ENCODE measurements around the gene ODAD4.

ODAD4 gene

DNA sequence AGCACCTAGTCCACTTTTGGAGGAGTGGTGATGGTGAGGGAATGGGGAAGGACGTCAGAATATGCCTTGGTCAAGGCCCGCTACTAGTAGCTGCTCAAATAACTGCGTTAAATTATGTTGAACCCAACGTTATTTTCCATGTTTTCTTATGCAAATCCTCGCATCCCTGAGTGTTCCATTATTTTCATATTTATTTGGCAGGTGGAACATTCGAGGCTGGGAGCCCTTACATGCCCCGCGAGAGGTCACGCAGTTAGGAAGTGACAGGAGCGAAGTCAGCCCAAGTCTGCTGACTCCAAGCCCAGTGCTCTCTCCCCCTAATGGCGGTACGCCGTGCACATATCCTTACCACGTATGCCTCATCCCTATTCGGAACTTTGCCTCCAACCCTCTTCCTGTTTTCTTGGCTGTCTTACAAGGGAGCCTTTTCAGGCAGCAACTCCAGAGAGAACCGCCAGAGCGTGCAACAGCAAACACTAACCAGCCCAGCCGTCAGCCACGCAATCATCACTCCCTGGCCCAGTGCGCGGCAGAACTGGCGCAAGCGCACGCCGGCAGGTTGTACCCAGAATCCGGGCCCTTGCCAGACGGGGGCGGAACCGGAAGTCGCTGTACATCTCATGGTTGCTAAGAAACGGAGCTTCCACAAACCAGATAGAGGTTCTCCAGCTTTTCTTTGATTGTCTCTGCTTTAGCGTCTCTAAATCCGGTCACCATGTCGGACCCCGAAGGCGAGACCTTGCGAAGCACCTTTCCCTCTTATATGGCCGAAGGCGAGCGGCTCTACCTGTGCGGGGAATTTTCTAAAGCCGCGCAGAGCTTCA, at the start of gene ODAD4:
TSS of gene ODAD4 (plus strand) at position 609 of the 824 bp plus-strand sequence. CDS start at position 716, 107 bp downstream.
- DNase-seq (ENCODE audit: low spot score): peak; percentile 94

- DNase-seq (ENCODE audit: low spot score): no peak
These were observed 47.7 kb upstream of the ODAD4 start for GRCh38 chr17:41882756-41883155.

GRCh38 chr17:41885733-41886132, 44.7 kb upstream of the ODAD4 start:
- DNase-seq (ENCODE audit: low spot score): no peak

DNA sequence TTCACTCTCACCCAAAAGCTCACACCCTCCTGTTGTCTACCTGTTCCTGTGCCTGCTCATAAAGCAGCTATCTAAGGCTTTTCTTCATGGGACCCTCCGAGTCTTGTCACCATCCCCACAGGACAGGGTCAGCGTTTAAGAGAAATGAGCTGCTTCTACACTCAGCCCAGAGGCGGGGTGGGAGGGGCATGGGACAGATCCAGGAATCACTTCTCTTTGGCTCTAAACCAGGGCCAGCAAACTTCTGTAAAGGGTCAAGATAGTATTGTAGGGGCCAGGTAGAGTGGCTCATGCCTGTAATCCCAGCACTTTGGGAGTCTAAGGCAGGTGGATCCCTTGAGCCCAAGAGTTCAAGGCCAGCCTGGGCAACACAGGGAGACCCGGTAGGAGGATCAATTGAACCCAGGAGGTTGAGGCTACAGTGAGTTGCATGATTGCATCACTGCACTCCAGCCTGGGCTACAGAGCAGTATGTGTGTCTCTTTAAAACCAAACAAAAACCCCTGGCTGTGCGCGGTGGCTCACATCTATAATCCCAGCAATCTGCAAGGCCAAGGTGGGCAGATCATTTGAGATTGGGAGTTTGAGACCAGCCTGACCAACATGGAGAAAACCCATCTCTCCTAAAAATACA, 42.0 kb upstream of the ODAD4 start:
- DNase-seq (ENCODE audit: low spot score): no peak

DNA sequence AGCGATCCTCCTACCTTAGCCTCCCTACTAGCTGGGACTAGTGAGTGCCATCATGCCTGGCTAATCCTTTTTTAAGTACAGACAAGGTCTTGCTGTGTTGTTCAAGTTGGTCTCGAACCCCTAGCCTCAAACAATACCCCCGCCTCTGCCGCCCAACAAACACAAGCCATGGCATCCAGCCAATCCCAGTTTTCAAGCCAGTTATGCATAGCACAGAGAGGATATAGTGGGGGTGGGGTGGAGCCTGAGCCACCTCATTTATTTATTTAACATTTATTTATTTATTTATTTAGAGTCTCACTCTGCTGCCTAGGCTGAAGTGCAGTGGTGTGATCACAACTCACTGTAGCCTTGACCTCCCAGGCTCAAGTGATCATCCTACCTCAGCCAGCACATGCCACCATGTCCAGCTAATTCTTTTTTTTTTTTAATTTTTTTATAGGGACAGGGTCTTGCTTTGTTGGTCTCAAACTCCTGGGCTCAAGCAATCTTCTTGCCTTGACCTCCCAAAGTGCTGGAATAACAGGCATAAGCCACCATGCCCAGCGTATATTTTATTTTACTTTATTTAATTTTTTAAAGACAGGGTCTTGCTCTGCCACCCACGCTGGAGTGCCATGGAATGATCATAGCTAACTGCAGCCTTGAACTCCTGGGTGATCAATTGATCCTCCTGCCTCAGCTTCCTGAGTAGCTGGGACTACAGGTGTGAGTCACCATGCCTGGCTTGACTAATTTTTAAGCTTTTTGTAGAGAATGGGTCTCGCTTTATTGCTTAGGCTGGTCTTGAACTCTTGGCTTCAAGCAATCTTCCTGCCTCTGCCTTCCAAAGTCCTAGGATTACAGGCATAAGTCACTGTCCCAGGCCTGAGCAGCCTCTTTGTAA, 39.0 kb upstream of the ODAD4 start:
- DNase-seq (ENCODE audit: low spot score): no peak

DNA sequence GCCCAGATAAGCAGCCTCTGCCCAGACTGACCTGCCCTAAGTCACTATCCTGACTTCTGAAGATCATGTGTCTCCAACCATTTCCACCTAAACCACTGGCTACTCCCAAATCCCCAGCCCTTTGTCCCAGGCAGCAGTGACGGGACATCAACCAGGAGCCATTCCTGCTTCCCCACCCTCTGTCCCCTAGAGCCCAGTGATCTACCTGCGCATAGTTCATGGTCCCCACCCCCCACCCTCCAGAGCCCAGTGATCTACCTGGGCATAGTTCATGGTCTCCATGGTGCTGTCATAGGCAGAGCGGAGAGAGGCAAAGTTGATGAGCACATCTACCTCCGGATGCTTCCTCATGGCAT, 38.4 kb upstream of the ODAD4 start:
- no peak for DNase-seq (ENCODE audit: low spot score)

GRCh38 chr17:41893384-41893783, 37.0 kb upstream of the ODAD4 start:
- DNase-seq (ENCODE audit: low spot score): no peak

- no peak for DNase-seq (ENCODE audit: low spot score)
These were observed 35.6 kb upstream of the ODAD4 start for GRCh38 chr17:41894791-41895331.

DNA sequence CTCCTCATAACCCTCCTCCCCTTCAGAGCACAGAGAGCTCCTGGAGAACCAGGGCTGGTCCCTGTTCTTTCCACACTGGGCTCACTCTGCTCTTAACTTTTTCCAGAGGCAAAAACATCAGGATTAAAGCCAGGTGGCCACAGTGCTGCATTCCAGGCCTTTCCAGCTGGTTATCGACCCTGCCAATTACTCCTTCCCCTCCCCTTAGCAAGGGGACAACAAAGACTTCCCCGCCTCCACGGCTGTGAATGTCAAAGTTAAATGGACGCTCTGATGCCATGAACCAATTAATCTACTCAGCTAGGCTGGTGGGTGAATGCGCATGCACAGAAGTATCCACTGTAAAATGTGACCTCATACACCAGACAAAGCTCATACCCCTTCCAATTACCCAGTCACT, 34.8 kb upstream of the ODAD4 start:
- DNase-seq (ENCODE audit: low spot score): no peak

GRCh38 chr17:41896726-41897125, 33.7 kb upstream of the ODAD4 start:
- DNase-seq (ENCODE audit: low spot score): no peak

DNA sequence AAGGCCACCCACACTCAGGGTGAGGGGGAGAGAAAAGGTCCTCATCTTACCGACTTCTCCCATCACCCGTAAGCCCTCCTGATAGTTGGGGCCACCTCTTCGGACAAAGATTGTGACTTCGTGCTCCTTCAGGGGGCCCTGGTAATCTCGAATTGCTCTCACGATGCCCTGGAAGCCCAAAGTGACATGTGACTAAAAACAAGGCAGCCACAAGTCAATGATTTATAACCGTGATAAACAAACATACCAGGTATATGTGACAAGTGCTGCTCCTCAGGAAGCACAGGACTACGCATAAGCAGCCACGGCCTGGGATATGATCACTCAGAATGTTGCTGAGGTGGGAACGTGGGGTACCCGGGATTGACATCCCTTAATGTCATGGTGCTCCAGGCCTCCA, 28.8 kb upstream of the ODAD4 start:
- no peak for DNase-seq (ENCODE audit: low spot score)

DNA sequence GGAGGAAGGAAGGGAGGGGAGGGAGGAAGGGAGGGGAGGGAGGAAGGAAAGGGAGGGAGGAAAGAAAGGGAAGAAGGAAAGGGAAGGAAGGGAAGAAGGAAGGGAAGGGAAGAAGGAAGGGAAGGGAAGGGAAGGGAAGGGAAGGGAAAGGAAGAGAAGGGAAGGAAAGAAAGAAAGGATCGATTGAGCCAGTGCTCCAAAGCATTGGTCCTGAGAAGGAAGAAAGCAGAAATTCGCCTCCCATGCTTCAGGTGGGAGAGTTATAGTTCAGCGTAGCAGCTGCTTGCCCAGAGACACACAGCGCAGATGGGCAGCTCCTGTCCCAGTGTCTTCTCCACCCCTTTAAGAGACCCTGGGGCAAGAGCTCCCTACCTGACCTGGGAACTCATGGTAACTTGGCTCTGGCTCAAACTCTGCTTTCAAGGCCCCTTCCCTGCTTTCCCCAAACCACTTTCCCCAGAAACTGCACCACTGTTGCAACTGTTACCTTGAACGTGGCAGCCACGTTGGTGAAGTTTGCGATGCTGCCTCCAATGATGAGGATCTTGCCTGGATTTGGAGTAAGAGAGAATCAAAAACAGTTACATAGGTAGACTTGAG, 26.1 kb upstream of the ODAD4 start:
- no peak for DNase-seq (ENCODE audit: low spot score)

- no peak for DNase-seq (ENCODE audit: low spot score)
These were observed 25.2 kb upstream of the ODAD4 start for GRCh38 chr17:41905172-41905571.

DNA sequence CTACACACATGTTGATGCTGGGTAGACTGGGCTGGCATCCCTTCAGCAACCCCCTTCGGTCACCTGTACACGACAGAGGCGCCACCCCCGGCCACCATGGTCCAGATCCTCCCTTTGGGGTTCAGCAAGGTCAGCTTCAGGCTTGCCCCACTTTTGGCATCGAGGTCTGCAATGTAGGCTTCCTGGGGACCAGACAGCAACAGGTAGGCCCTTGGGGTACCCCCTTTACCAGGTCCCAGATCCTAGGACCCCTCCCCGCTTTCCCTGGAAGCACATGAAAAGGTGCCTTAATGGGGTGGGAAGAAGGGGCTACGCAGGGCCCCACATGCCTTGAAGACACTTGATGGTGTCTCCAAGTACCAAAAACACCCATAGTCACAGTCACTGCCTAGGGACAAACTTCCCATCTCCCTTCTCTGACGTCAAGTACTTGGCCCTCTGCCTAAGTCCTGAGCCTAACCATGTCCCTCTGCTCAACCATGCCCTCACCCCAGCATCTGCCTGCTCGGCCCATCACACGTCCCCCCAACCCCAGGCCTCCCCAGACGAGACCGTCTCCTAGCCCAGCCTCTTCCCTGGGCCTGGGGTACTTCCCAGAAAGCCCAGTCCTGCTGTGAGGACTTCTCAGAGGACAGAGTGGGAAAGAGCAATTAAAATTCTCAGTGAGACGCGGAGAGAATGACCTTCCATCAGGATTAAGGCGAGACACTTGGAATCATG, 23.8 kb upstream of the ODAD4 start:
- no peak for DNase-seq (ENCODE audit: low spot score)

DNA sequence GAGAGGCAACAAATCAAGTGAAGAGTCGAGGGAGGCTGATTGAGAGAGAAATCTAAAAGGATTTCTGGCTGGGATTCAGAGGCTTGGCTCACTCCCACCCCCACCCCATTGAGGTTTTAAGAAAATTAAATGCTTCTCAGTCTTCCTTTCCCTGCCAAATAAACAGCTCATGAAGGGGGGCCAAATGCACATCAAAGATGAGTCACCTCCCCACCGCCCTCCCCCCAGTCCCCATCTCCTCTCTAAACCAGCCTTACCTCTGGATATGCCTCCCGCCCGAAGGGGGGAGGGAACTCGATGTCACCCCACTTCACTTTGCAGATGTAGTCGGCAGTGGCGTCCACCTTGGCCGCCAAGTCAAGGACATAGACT, 23.2 kb upstream of the ODAD4 start:
- no peak for DNase-seq (ENCODE audit: low spot score)

- no peak for DNase-seq (ENCODE audit: low spot score)
These were observed 22.5 kb upstream of the ODAD4 start for GRCh38 chr17:41907633-41908539.

- DNase-seq (ENCODE audit: low spot score): no peak
These were observed 21.3 kb upstream of the ODAD4 start for GRCh38 chr17:41909088-41909487.

- DNase-seq (ENCODE audit: low spot score): no peak
These were observed 19.6 kb upstream of the ODAD4 start for GRCh38 chr17:41910701-41911391.

DNA sequence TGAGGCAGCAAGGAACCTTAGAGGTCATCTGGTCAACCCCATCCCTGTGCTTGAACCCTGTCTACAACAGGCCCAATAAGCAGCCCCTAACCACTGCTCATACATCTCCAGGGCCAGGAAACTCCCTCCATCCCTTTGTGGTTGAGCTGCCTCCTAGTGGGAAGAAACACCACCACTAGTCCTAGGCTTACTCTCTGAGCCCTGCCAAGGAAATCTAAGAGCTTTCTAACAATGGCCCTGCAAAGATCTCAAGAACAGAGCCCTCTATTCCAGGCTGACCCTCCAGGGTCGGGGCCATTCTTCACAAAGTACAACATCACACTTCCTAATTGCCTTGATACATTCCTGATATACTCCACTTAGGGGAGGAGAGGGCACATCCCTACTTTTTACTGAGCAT, 17.5 kb upstream of the ODAD4 start:
- no peak for DNase-seq (ENCODE audit: low spot score)

DNA sequence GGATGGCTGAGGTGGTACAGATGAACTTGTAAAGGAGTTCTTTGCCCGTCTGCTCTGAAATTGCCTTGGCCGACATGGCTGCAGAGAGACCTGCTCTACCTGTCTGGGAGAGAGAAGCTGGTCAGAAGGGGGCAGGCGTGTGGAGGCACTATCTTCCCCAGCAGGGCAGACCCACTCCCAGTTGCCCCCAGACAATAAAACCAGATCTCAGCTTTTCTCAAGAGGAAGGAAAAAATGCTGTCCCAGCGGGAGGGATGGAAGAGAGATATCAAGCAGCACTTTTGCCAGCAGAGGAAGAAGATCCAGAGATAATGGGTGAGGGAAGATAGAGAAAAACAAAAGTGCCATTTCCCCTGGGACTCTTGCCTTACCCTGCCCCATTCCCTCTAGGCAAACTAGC, 16.6 kb upstream of the ODAD4 start:
- no peak for DNase-seq (ENCODE audit: low spot score)

Data from SW480 (cell line).